Neutrophil (primary cell): ENCODE results near the gene HMGCS2.

Experiments used
- H3K27ac ChIP-seq: fragments of 200-600 bp; sonication (generic); 2 replicates; pipeline ENCODE4 v1.5.1; 2016; ENCODE audit warnings: mild to moderate bottlenecking, moderate library complexity
- H3K27me3 ChIP-seq: fragments of 200-600 bp; sonication (generic); 2 replicates; pipeline ENCODE4 v1.6.0; 2016; ENCODE audit warnings: mild to moderate bottlenecking
- H3K36me3 ChIP-seq: fragments of 200-600 bp; sonication (generic); 2 replicates; pipeline ENCODE4 v1.5.1; 2017
- H3K4me1 ChIP-seq, 2 experiments: fragments of 200-600 bp in 1 of 2; sonication (generic) in 1 of 2; 1 replicate in 1 of 2; 2 replicates in 1 of 2; pipeline versions ENCODE4 v1.5.1 to v1.6.1; 2013 to 2016; ENCODE audit warnings: low read depth in 1 of 2, low read length in 1 of 2, mild to moderate bottlenecking in 1 of 2, moderate library complexity in 1 of 2; ENCODE audit not compliant: control insufficient read depth in 1 of 2, insufficient read depth in 1 of 2
- H3K4me3 ChIP-seq, 2 experiments: fragments of 200-600 bp in 1 of 2; sonication (generic) in 1 of 2; 1 replicate in 1 of 2; 2 replicates in 1 of 2; pipeline ENCODE4 v1.5.1; 2013 to 2016; ENCODE audit warnings: low read depth in 1 of 2, low read length in 1 of 2, mild to moderate bottlenecking in 1 of 2, moderate library complexity in 1 of 2
- H3K9me3 ChIP-seq: fragments of 200-600 bp; sonication (generic); 2 replicates; pipeline ENCODE4 v1.5.1; 2016
- TF ChIP-seq, protein P1 (sequence below): fragments of 200-600 bp; sonication (generic); IDR thresholded peaks from 2 replicates; pipeline ENCODE4 v1.5.1; 2016; ENCODE audit warnings: antibody characterized with exemption

Gene HMGCS2

GRCh38 chr1:119768778-119769177 is at the start of gene HMGCS2:
Gene HMGCS2 (minus strand): TSS chr1:119768905. CDS start chr1:119768844, 61 bp downstream.
- Histone ChIP-seq H3K27ac (no peak within 1 kb of the TSS), H3K27me3 (no peaks in the 10 kb centered on the region), H3K9me3 (no peaks in the 10 kb centered on the region), H3K4me1 (no peaks in the 10 kb centered on the region), H3K4me3 (no peak within 1 kb of the TSS), H3K36me3 (no peaks in the 10 kb centered on the region)
- TF ChIP-seq, protein P1, sequence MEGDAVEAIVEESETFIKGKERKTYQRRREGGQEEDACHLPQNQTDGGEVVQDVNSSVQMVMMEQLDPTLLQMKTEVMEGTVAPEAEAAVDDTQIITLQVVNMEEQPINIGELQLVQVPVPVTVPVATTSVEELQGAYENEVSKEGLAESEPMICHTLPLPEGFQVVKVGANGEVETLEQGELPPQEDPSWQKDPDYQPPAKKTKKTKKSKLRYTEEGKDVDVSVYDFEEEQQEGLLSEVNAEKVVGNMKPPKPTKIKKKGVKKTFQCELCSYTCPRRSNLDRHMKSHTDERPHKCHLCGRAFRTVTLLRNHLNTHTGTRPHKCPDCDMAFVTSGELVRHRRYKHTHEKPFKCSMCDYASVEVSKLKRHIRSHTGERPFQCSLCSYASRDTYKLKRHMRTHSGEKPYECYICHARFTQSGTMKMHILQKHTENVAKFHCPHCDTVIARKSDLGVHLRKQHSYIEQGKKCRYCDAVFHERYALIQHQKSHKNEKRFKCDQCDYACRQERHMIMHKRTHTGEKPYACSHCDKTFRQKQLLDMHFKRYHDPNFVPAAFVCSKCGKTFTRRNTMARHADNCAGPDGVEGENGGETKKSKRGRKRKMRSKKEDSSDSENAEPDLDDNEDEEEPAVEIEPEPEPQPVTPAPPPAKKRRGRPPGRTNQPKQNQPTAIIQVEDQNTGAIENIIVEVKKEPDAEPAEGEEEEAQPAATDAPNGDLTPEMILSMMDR: no peak

- TF ChIP-seq, protein P1: no peak
- H3K36me3 ChIP-seq: no peaks in the 10 kb centered on the region
- H3K27me3 ChIP-seq: no peaks in the 10 kb centered on the region
- H3K9me3 ChIP-seq: no peaks in the 10 kb centered on the region
- no peak overlapping the region for H3K27ac ChIP-seq
- H3K4me1 ChIP-seq: no peaks in the 10 kb centered on the region
- H3K4me3 ChIP-seq: no peak overlapping the region
Measured at GRCh38 chr1:119818181-119818580, 49.5 kb upstream of the HMGCS2 start.

GRCh38 chr1:119816407-119816806 is 47.7 kb upstream of the HMGCS2 start:
- TF ChIP-seq, protein P1: no peak
- no peaks in the 10 kb centered on the region for H3K9me3 ChIP-seq
- no peak overlapping the region for H3K27ac ChIP-seq
- no peak overlapping the region for H3K4me3 ChIP-seq
- no peaks in the 10 kb centered on the region for H3K4me1 ChIP-seq
- H3K36me3 ChIP-seq: no peaks in the 10 kb centered on the region
- H3K27me3 ChIP-seq: no peaks in the 10 kb centered on the region

GRCh38 chr1:119815928-119816327 is 47.2 kb upstream of the HMGCS2 start:
- TF ChIP-seq, protein P1: no peak
- Histone ChIP-seq H3K27ac (no peak overlapping the region), H3K27me3 (no peaks in the 10 kb centered on the region), H3K4me1 (no peaks in the 10 kb centered on the region), H3K4me3 (no peak overlapping the region), H3K36me3 (no peaks in the 10 kb centered on the region), H3K9me3 (no peaks in the 10 kb centered on the region)

- no peaks in the 10 kb centered on the region for H3K36me3 ChIP-seq
- TF ChIP-seq, protein P1: no peak
- no peaks in the 10 kb centered on the region for H3K9me3 ChIP-seq
- H3K27ac ChIP-seq: no peak overlapping the region
- H3K4me1 ChIP-seq: no peaks in the 10 kb centered on the region
- no peaks in the 10 kb centered on the region for H3K27me3 ChIP-seq
- H3K4me3 ChIP-seq: no peak overlapping the region
Measured at GRCh38 chr1:119815361-119815760, 46.7 kb upstream of the HMGCS2 start.

- Histone ChIP-seq H3K27me3 (no peaks in the 10 kb centered on the region), H3K27ac (no peak overlapping the region), H3K36me3 (no peaks in the 10 kb centered on the region), H3K4me3 (no peak overlapping the region), H3K4me1 (no peaks in the 10 kb centered on the region), H3K9me3 (no peaks in the 10 kb centered on the region)
- TF ChIP-seq, protein P1: no peak
Measured at GRCh38 chr1:119814288-119814687, 45.6 kb upstream of the HMGCS2 start.
